A673 (cell line): ENCODE results near the gene PGGHG. TPM values are rescaled to one million over a fixed set of nuclear protein-coding genes. Genes with fewer than 3 reads are reported as not detected.
A peak's percentile ranks its signal among the peaks of the same experiment; 100 is the strongest.
"Not testable (repeated sequence)": the region's sequence is repeated elsewhere in the genome, so short reads cannot be mapped to it uniquely, and the experiment has no call there.

ENCODE experiments used
- BruUV-seq: library from RNA; stranded (reverse); fragments of 400-500 nt; replicated peaks from 2 replicates; lab custom pipeline; 2021; lab: Mats Ljungman, UMichigan
- CTCF ChIA-PET: fragments of 300-600 bp; sonication (Branson Sonifier 250); formaldehyde crosslinking; loops from one replicate; lab custom pipeline; 2022; ENCODE audit warnings: antibody characterized with exemption; lab: Charles Lee
- POLR2A ChIA-PET: fragments of 300-600 bp; sonication (Branson Sonifier 250); formaldehyde crosslinking; loops from one replicate; lab custom pipeline; 2022; ENCODE audit warnings: antibody characterized with exemption; ENCODE audit not compliant: low non-redundant PET; lab: Charles Lee
- DNase-seq: peaks from one replicate; pipeline ENCODE4 v3.0.0-alpha.2; 2015; ENCODE audit warnings: low spot score
- H3K27ac ChIP-seq: fragments of 200-600 bp; sonication (generic); 2 replicates; pipeline ENCODE4 v1.5.1; 2016; ENCODE audit warnings: mixed run types, low read depth, mild to moderate bottlenecking, mixed read lengths, antibody characterized with exemption, low read length; ENCODE audit not compliant: poor library complexity, severe bottlenecking
- H3K27me3 ChIP-seq: fragments of 200-600 bp; sonication (generic); replicated peaks from 2 replicates; pipeline ENCODE4 v1.6.1; 2017; ENCODE audit warnings: mixed run types, low read depth, mild to moderate bottlenecking, mixed read lengths, antibody characterized with exemption, low read length; ENCODE audit not compliant: insufficient read depth, poor library complexity
- H3K36me3 ChIP-seq: fragments of 200-600 bp; sonication (generic); 2 replicates; pipeline ENCODE4 v1.6.1; 2016; ENCODE audit warnings: mixed run types, mild to moderate bottlenecking, mixed read lengths, antibody characterized with exemption, low read length; ENCODE audit not compliant: insufficient read depth, poor library complexity, severe bottlenecking
- H3K4me1 ChIP-seq: fragments of 200-600 bp; sonication (generic); 2 replicates; pipeline ENCODE4 v1.6.1; 2017; ENCODE audit warnings: mixed run types, mild to moderate bottlenecking, mixed read lengths, antibody characterized with exemption, low read length; ENCODE audit not compliant: insufficient read depth, poor library complexity, severe bottlenecking
- H3K4me3 ChIP-seq: fragments of 200-600 bp; sonication (generic); 2 replicates; pipeline ENCODE4 v1.5.1; 2016; ENCODE audit warnings: low read depth, mixed run types, mild to moderate bottlenecking, mixed read lengths, low read length; ENCODE audit not compliant: poor library complexity, severe bottlenecking
- H3K9me3 ChIP-seq: fragments of 200-600 bp; sonication (generic); 2 replicates; pipeline ENCODE4 v1.6.1; 2016; ENCODE audit warnings: mixed run types, low read depth, mild to moderate bottlenecking, mixed read lengths, antibody characterized with exemption, low read length; ENCODE audit not compliant: poor library complexity, severe bottlenecking
- EZH2 ChIP-seq: fragments of 200-600 bp; sonication (generic); IDR thresholded peaks from 2 replicates; pipeline ENCODE4 v1.6.1; 2017; ENCODE audit warnings: borderline replicate concordance, low read depth, mild to moderate bottlenecking, mixed read lengths, antibody characterized with exemption, low read length; ENCODE audit not compliant: poor library complexity, severe bottlenecking
- intact Hi-C: fragments of 100-400 bp; cut with micrococcal nuclease; formaldehyde crosslinking; loops from one replicate; pipeline ENCODE4 v1.10.0; 2022; ENCODE audit not compliant: unreplicated experiment
- total RNA-seq: library from RNA; stranded (reverse); gene quantifications from 2 replicates; pipeline ENCODE4 v1.2.3, GENCODE V29; 2021
- TF ChIP-seq, protein P1 (sequence below): fragments of 300-800, 200-600 bp; sonication (generic); conservative IDR thresholded peaks from 2 replicates; pipeline ENCODE4 v1.5.1; 2017; ENCODE audit warnings: low read depth, mild to moderate bottlenecking, antibody characterized with exemption, low read length, moderate library complexity, mixed read lengths

The PGGHG gene
- total RNA-seq, 1 experiment from 2014 or later = 5.4 TPM

GRCh38 chr11:324156-324555 is 35.2 kb downstream of the PGGHG start:
- Histone ChIP-seq H3K27me3 (no peaks in the 10 kb centered on the region), H3K36me3 (no peaks in the 10 kb centered on the region), H3K9me3 (no peaks in the 10 kb centered on the region), H3K27ac (no peak overlapping the region), H3K4me3 (no peak overlapping the region), H3K4me1 (peaks cover 5% of the 10 kb centered on the region)
- ChIA-PET CTCF (no interaction called here), POLR2A (no interaction called here)
- TF ChIP-seq, protein P1, sequence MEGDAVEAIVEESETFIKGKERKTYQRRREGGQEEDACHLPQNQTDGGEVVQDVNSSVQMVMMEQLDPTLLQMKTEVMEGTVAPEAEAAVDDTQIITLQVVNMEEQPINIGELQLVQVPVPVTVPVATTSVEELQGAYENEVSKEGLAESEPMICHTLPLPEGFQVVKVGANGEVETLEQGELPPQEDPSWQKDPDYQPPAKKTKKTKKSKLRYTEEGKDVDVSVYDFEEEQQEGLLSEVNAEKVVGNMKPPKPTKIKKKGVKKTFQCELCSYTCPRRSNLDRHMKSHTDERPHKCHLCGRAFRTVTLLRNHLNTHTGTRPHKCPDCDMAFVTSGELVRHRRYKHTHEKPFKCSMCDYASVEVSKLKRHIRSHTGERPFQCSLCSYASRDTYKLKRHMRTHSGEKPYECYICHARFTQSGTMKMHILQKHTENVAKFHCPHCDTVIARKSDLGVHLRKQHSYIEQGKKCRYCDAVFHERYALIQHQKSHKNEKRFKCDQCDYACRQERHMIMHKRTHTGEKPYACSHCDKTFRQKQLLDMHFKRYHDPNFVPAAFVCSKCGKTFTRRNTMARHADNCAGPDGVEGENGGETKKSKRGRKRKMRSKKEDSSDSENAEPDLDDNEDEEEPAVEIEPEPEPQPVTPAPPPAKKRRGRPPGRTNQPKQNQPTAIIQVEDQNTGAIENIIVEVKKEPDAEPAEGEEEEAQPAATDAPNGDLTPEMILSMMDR = no peak
- no peak for TF ChIP-seq EZH2
- DNase-seq = no peak
- intact Hi-C loops = no loop called here
- no TSS peak for BruUV-seq

DNA sequence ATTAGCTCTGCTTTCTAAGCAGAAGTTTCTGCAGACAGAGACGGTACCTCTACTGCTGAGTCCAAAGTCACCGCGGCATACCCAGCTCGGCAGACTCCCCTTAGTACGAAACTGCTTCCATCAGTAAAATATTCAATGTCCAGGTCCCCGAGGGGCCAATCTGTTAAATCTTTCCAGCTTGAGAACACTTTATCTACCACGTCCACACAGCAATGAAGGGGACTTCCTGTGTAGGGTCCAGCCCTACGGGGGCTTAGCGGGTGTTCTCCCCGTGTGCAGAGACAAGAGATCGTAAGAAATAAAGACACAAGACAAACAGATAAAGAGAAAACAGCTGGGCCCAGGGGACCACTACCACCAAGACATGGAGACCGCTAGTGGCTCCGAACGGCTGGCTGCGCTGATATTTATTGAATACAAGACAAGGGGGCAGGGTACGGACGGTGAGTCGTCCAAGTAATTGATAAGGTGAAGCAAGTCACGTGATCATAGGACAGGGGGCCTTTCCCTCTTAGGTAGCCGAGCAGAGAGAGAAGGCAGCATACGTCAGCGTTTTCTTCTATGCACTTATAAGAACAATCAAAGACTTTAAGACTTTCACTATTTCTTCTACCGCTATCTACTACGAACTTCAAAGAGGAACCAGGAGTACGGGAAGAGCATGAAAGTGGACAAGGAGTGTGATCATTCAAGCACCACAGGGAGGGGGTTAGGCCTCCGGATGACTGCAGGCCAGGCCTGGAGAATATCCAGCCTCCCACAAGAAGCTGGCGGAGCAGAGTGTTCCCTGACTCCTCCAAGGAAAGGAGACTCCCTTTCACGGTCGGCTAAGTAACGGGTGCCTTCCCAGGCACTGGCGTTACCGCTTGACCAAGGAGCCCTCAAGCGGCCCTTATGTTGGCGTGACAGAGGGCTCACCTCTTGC is 35.9 kb downstream of the PGGHG start:
- POLR2A ChIA-PET, H3K4me1 ChIP-seq, CTCF ChIA-PET: not testable (repeated sequence)

DNA sequence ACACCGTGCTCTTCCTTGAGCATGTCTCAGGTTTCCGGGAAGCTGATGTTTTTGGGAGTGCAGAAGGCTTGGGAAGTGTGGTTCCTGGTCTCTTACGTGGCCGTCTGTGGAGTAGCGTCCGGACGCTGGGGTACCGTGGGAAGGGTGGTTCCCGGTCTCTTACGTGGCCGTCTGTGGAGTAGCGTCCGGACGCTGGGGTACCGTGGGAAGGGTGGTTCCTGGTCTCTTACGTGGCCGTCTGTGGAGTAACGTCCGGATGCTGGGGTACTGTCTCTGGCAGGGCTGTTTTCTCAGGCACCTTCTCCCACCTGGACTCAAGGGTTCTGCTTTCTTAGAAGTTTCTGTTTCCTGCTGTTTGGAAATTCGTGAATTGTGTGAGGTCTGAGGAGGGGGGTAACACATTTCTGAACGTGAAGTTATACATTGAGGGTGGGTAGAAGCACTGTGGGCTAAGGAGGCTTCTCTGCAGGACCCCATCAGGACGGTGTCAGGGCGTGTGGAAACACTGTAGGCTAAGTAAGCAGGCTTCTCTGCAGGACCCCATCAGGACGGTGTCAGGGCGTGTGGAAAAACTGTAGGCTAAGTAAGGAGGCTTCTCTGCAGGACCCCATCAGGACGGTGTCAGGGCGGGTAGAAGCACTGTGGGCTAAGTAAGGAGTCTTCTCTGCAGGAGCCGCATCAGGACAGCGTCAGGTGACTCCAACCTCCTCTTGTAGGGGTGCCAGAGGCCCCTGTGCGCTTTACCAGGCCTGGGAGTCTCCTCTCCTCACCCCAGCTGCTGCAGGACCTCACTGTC is 37.1 kb downstream of the PGGHG start:
- Histone ChIP-seq H3K4me3 (no peak overlapping the region), H3K4me1 (peaks cover 5% of the 10 kb centered on the region), H3K27me3 (no peaks in the 10 kb centered on the region), H3K36me3 (no peaks in the 10 kb centered on the region), H3K9me3 (no peaks in the 10 kb centered on the region), H3K27ac (peak overlapping the region; percentile 47)
- ChIA-PET CTCF (no interaction called here), POLR2A (no interaction called here)
- no TSS peak for BruUV-seq
- TF ChIP-seq, protein P1 = no peak
- no peak for TF ChIP-seq EZH2
- intact Hi-C loops = loop anchor here (1.0 kb wide), 1 partner anchor 9 kb away; no protein-coding TSS in a partner anchor
- no peak for DNase-seq

More for the DNA sequence above, 35.9 kb downstream of the PGGHG start:
- intact Hi-C loops, H3K4me3 ChIP-seq, H3K9me3 ChIP-seq, H3K27me3 ChIP-seq, DNase-seq, BruUV-seq, H3K36me3 ChIP-seq: not testable (repeated sequence)
- peak overlapping the region; percentile 25 for H3K27ac ChIP-seq
